RPMI7951 (cell line): ENCODE results near the gene MS4A6A. TPM values are rescaled to one million over a fixed set of nuclear protein-coding genes. Genes with fewer than 3 reads are reported as not detected.
"Not testable (repeated sequence)": the region's sequence is repeated elsewhere in the genome, so short reads cannot be mapped to it uniquely, and the experiment has no call there.

Source experiments
- DNase-seq: peaks from one replicate; pipeline ENCODE4 v3.0.0-alpha.2; 2012; ENCODE audit warnings: low read depth
- total RNA-seq: library from RNA; depleted of rRNA; stranded (reverse); fragments of >200 nt; shearing (Covaris generic); gene quantifications from 2 replicates; pipeline ENCODE4 v1.2.3, GENCODE V29; 2014; rRNA removed

Gene MS4A6A
- total RNA-seq, 1 experiment from 2014 or later, result not detected

DNA sequence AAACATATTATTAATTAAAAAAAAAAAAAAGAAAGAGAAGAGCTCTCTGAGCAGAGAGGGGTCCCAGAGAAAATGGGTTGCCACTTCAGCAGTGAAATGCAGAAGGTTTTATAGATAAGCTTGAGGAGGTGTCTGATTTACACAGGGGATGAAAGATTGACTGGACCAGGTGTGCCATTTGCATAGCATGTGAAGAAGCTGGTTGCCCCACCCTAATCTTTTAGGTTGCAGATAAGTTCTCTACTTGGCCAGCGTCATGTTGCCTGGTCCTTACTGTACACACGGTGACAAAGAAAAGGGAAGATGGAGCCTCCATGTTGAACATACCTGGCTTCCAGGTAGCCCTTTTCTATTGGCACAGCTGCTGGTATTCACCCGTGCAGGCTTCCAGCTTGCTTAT is 53.0 kb downstream of the MS4A6A start:
- DNase-seq, result no peak

DNA sequence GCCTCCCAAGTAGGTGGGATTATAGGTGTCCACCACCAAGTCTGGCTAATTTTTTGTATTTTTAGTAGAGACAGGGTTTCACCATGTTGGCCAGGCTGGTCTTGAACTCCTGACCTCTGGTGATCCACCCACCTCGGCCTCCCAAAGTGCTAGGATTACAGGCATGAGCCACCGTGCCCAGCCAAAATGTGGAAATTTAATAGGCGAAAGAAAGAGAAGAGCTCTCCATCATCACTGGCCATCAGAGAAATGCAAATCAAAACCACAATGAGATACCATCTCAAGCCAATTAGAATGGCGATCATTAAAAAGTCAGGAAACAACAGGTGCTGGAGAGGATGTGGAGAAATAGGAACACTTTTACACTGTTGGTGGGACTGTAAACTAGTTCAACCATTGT is 54.0 kb downstream of the MS4A6A start:
- DNase-seq, result not testable (repeated sequence)

DNA sequence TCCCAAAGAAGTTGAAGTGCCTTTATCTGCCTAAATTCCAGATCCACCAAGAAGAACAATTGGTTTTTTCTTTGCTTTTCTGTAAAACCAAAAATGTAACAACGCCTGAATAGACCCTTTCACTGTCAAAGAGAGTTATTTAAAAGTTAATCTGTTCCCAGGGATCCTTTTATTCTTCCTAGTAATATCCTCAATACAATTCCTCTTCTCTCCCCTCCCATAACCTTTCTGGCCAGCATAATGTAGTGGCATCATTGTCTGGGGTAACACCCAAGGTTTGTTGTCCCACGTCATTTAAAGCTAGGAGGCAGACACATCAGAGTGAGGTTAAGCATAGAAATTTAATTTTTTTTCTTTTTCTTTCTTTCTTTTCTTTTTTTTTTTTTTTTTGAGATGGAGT is 54.5 kb downstream of the MS4A6A start:
- DNase-seq, result no peak

DNA sequence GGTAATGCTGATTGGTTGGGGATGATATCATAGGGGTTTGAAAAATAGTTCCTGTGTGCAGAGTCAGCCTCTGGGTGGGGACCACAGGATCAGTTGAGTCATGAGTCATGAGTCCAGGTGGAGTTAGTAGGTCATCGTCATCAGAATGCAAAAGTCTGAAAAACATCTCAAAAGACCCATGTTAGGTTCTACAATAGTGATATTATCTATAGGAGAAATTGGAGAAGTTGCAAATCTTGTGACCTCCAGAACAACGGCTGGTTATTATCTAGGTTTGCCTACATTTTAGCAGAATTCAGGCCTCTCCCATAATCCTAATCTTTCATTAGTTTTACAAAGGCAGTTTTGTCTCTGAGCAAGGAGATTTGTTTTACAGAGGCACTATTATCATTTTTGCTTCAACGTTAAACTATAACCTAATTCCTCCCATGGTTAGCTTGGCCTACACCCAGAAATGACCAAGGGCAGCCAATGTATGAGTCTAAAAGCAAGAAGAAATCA is 55.5 kb downstream of the MS4A6A start:
- peak; percentile 39 for DNase-seq

DNA sequence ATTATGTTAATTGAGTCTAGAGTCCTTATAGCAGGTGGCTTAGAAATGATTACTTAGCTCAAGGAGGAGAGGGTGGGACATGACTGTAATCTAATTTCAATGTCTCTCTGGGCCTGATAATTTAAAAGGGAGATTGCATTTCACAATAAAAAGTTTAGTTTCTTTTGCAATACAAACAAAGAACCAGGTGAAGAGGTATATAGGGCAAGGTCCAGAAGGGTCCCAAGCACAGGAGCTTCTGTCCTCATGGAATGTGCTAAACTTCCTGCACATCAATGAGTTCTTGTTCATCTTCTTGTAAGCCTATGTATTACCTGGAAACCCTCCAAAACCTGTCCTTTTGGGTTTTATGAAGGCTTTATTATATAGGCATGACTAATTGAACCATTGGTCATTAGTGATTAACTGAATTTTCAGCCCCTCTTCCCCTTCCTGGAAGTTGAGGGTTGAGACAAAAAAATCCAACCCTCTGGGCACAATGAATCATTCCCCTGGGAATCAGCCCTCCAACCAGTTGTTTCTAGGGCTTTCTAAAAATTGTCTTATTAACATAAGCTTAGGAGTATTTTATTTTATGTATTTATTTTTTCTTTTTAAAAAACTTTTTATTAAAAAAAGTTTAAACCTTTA is 56.8 kb downstream of the MS4A6A start:
- peak; percentile 16 for DNase-seq

DNA sequence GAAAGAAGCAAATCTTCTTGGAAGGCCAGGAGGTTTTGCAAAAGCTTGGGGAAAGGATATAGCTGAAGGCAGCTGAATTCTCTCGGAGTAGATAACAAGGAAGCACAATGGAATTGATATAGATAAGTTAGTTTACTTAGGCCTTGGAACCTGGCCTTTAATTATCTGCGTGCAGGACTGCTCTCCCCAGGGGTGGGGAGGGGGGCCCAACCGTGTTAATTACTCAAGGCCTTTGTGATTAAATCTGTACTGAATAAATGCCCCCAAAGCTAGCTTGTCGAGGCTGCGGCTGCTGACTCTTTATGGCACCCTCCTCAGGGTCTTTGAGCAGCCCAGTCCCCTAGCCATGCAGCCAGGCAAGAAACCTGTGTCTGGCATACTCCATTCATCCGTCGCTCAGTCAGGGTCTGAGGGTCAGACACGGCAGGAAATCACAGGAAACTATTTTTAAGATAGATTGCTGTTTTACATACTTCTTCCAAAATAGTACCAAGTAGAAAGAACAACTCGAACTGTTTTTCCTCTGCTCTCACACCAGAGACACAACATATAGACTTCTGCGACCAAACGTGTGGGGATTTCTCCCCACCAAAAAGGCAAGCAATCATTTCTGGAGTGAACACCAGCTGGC is 58.0 kb downstream of the MS4A6A start:
- no peak for DNase-seq

Other genes starting within 250 kb of the MS4A6A start
- not detected in 2 replicates for gene OOSP1, start 244.7 kb downstream of the MS4A6A start, total RNA-seq
- gene OOSP4A, start 219.1 kb downstream of the MS4A6A start, total RNA-seq, result not detected in 2 replicates
- gene OOSP4B, start 165.9 kb downstream of the MS4A6A start, total RNA-seq, result not detected in 2 replicates
- gene OOSP2, start 142.7 kb downstream of the MS4A6A start, total RNA-seq, result not detected in 2 replicates
- not detected in 2 replicates for gene MS4A3, start 126.4 kb downstream of the MS4A6A start, total RNA-seq
- not detected in 2 replicates for gene MS4A2, start 94.4 kb downstream of the MS4A6A start, total RNA-seq
- not detected in 2 replicates for gene MS4A4E, start 60.1 kb upstream of the MS4A6A start, total RNA-seq
- gene MS4A4A, start 97.6 kb upstream of the MS4A6A start, total RNA-seq, result not detected in 2 replicates
- not detected in 2 replicates for gene MS4A6E, start 144.2 kb upstream of the MS4A6A start, total RNA-seq
- gene MS4A7, start 195.4 kb upstream of the MS4A6A start, total RNA-seq, result not detected in 2 replicates
- gene MS4A14, start 213.4 kb upstream of the MS4A6A start, total RNA-seq, result not detected in 2 replicates
- not detected in 2 replicates for gene MS4A5, start 246.5 kb upstream of the MS4A6A start, total RNA-seq